SK-N-SH treated with all-trans-retinoic acid at 6 μM for 48 hours (cell line): ENCODE data around the gene CNPPD1.

ENCODE experiments used
- CSDC2 ChIP-seq: fragments of 250-450 bp; sonication (Bioruptor Pico); IDR thresholded peaks from 2 replicates; pipeline ENCODE4 v1.5.0; 2020; ENCODE audit warnings: mild to moderate bottlenecking, moderate library complexity
- ISL1 ChIP-seq: fragments of 250-450 bp; sonication (Bioruptor Pico); IDR thresholded peaks from 2 replicates; pipeline ENCODE4 v2.1.2; 2022; ENCODE audit warnings: mild to moderate bottlenecking, moderate library complexity
- PPARA ChIP-seq: fragments of 250-450 bp; sonication (Bioruptor Pico); IDR thresholded peaks from 2 replicates; pipeline ENCODE4 v1.5.0; 2020; ENCODE audit warnings: mild to moderate bottlenecking, borderline replicate concordance
- RARB ChIP-seq: fragments of 250-450 bp; sonication (Bioruptor Pico); IDR thresholded peaks from 2 replicates; pipeline ENCODE4 v1.8.0; 2021; ENCODE audit warnings: mild to moderate bottlenecking, moderate library complexity
- ZFP30 ChIP-seq: fragments of 450-650 bp; formaldehyde crosslinking; IDR thresholded peaks from 2 replicates; pipeline ENCODE4 v1.5.0; 2022; ENCODE audit warnings: mild to moderate bottlenecking, moderate library complexity
- ZNF70 ChIP-seq: fragments of 450-650 bp; formaldehyde crosslinking; IDR thresholded peaks from 2 replicates; pipeline ENCODE4 v1.5.0; 2020; ENCODE audit warnings: mild to moderate bottlenecking, moderate library complexity

DNA sequence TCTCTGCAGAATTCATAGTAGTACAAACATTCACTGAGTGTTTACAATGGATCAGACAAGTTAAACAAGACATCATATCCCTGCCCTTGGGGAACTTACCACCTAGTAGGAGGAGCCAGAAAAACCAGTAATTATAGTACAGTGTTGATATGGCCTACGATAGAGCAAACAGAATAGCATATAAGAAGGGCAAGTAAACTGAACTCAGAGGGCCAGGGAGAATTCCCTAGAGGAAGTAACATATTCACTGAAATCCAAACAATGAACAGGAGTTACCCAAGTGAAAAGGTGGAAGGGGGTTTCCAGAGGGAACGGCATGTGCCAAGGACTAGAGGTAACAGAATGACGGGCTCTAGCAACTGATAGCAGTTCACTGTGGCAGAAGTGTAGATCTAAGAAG is 50.2 kb downstream of the CNPPD1 start:
- TF ChIP-seq ZNF70 (CRISPR knock-in tag) (no peak), CSDC2 (CRISPR knock-in tag) (no peak), PPARA (no peak), RARB (CRISPR knock-in tag) (no peak), ZFP30 (no peak), ISL1 (CRISPR knock-in tag) (no peak)
